HG02840 (cell line): Measurements from ENCODE around the gene CFAP221.

Source experiments
- ATAC-seq: cut with Tn5 transposase; IDR thresholded peaks from one replicate; pipeline ENCODE4 v1.9.1; 2021; ENCODE audit warnings: mild to moderate bottlenecking, moderate library complexity, moderate number of reproducible peaks; ENCODE audit not compliant: unreplicated experiment, low FRiP score

The CFAP221 gene

DNA sequence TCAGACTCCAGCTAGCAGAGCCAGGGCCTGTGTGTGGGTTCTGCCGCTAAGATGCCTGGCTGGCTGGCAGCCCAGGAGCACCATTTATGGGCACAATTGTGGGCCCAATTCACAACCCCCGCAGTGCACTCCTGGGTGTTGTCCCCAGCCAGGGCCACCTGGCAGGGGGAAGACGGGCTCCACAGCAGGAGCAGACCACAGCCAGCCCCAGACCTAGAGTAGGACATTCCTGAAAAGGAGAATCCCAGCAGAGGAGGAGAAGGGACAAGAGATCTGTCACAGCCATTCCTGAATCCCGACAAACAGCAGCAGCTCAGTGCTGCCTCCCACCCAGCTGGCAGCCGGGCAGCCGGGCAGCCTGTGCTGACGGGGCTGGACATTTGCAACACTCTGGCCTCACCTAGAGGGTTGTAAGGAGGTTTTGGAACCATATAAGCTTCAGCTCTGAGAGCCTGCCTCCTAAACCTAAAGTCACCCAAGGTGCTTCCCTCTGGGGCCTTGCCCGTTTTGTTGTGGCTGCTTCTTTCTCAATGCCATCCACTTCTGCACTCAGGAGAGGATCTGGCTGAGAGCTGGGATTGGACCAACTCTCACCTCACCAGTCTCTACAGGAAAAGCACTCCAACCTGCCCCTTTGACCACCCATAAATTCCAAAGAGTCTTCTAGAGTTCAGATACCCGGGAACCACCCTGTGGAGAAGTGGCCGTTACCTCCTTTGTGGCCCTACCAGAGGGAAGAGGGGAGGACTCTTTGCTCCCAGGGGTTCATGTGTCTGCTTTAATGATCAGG is 130.7 kb downstream of the CFAP221 start:
- ATAC-seq = no peak

DNA sequence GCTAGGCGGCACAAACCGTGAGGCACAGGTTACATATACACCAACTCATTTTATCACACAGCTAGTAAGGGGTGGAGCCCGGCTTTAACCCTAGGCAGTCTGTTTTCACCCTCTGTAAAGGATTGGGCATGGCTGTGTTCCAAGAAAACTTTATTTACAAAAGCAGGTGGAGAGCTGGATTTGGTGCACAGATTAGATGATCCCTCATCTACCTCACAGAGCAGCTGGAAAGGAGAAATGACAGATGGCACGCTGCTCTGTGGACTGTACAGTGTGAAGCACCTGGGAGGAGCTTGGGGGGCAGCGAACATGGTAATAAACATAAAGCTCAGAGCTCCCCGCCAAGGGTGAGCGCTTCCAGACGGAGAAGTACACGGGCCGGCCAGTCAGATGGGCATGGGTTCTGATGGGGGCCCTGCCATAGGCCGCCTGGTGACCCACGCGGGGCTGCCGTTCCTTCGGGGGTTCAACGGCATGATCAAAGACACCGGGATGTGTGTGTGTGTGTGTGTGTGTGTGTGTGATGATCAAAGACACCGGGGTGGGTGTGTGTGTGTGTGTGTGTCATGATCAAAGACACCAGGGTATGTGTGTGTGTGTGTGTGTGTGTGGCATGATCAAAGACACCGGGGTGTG is 133.9 kb downstream of the CFAP221 start:
- ATAC-seq = no peak

DNA sequence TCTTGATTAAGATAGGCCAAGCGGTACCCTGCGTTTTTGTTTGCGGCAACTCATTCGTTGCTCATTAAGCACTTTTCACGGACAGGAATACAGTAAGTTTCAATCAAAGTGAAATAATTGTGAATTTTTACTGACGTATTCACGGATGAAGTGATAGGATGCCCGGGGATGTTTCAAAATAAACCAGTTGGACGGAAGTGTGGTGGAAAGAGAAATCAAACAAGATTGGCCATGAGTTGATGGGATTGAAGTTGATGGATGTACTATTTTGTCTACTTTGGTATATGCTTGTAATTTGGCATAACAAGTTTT is 135.2 kb downstream of the CFAP221 start:
- ATAC-seq = no peak

DNA sequence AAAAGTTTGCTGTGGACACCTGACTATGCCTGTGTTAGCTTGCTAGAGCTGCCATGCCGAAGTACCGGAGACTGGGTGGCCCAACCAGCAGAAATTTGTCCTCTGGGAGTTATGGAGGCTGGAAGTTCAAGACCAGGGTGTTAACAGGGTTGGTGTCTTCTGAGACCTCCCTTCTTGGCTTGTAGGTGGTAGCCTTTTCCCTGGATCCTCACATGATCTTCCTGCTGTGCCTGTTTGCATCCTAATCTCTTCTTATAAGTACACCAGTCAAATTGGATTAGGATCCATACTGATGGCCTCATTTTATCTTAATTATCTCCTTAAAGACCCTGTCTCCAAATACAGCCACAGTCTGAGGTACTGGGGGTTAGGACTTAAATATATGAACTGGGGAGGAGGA is 135.6 kb downstream of the CFAP221 start:
- ATAC-seq = no peak

DNA sequence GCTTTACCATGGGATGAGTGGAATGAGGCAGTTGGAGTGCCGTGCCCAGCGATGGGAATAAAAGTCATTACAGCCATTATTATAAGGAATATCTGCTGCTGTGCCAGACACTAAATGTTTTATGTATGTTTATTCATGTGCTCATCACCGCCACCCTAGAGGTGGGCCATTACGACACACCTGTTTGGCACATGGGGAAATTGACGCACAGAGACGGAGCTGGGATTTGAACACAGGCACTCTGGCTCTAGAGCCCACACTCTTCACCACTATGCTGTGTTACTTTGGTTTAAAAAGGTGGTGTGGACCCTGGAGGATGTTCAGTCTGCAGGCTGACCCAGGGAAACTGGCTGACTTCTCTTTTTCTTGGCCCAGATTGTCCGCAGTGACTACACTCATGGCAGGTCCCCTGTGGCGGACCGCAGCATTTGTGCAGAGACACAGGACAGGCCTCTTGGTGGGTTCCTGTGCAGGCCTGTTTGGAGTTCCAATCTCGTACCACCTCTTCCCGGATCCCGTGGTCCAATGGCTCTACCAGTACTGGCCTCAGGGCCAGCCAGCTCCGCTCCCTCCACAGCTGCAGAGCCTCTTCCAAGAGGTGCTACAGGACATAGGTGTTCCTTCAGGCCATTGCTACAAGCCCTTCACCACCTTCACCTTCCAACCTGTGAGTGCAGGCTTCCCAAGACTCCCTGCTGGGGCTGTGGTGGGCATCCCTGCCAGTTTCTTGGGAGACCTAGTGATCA is 136.4 kb downstream of the CFAP221 start:
- no peak for ATAC-seq

DNA sequence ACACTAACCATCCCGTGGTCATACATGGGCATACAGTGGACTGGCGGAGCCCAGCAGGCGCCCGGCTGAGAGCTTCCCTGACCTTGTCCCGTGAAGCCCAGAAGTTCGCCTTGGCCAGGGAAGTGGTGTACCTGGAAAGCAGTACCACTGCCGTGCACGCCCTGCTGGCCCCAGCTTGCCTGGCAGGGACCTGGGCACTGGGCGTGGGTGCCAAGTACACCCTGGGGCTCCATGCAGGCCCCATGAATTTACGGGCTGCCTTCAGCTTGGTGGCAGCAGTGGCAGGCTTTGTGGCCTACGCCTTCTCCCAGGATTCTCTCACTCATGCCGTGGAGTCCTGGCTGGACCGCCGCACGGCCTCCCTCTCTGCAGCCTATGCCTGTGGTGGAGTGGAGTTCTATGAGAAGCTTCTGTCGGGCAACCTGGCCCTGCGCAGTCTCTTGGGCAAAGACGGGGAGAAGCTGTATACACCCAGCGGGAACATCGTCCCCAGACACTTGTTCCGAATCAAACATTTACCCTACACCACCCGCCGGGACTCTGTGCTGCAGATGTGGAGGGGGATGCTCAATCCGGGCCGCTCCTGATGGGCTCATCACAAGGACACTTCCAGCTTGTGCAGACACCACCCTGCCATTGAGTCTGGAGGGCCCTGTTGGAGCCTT is 137.1 kb downstream of the CFAP221 start:
- no peak for ATAC-seq

DNA sequence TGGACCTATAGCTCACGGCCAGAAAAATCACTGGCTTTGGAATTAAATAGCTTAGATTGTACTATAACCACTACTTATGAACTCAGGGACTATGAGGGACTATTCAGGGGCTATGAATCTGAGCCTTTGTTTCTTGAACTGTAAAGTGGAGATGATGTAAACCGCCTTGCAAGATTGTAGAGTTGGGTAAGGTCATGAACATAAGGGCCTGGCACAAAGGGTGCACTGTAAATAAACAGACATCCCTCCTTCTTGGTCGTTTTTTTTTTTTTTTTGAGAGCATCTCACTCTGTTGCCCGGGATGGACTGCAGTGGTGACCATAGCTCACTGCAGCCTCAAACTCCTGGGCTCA is 137.6 kb downstream of the CFAP221 start:
- no peak for ATAC-seq

DNA sequence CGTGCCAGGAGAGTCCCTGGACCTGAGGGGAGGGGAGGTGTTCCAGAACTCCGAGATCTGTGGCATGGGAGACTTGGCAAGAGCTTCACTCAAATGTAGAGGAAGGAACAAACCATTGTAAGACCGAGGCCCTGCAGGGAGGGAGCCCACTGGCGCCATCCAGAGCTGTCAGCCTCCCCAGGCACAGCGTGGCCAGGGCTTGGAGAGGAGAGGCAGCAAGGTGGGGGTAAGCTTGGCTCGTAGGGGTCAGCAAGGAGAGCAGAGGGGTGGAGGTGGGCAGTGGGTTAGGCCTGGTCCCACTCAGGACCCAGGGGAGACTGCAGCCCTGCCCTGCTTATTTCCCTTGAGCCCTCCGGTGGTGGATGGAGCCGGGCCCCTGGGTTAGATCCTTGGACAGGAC is 138.3 kb downstream of the CFAP221 start:
- ATAC-seq = no peak

DNA sequence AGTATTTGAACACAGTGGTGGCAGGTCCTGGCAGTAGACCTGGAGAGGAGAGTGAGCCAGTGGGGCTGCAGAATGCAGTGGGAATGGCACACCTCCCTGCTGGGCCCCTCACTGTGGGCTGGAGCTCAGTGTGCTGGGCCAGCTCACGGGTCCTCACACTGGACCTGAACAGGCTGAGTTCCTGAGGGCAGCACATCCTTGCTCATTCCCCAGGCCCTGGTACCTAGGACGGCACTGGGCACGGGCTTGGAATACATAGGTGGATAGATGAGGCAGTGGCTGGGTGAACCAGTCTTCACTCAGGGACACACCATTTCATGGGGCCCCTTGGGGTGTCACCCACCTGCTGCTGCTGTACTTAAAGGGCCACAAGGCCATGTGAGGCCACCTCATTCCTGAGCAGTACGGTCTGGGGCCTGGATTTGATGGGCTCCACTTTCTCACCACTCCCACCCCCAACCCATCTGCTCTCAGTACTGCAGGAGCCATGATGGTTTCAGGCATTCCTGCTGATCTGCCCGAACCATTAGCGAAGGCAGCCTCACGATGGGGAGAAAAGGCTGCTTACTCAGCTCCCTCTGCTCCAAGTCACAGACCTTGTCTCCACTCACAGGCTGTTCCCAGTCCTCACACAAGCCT is 138.9 kb downstream of the CFAP221 start:
- ATAC-seq = no peak

DNA sequence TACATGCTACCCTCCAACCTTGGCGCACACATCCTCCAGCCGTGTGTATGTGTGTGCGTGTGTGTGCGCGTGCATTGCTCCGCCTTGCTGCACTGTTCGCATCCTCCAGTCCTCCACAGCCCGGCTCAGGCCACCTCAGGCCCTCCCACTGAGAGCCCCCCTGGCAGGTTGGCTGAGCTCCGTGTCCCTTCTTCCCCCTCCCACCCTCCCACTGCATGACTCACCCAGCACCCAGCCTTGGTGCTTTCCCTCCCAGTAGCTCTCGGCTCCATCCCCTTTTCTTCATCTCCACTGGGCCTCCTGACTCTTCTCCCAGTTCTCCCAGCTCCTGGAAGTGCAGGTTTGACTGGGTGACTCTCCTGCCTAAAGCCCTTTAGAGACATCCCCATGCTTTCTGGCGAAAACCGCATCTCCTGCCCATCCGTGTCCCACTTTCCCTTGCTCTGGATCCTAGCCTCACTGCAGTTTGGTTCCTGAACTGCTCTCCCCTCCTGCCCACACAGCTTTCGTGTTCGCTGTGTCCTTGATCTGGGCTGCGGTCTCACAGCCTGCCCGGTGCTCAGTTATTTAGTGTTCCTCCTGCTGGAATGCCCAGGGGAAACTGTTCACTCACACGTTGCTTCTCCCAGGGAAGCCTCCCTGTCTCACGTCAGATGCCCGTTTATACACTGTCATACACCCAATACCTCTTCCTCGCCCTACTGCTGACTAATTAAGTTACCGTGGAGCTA is 139.6 kb downstream of the CFAP221 start:
- no peak for ATAC-seq

DNA sequence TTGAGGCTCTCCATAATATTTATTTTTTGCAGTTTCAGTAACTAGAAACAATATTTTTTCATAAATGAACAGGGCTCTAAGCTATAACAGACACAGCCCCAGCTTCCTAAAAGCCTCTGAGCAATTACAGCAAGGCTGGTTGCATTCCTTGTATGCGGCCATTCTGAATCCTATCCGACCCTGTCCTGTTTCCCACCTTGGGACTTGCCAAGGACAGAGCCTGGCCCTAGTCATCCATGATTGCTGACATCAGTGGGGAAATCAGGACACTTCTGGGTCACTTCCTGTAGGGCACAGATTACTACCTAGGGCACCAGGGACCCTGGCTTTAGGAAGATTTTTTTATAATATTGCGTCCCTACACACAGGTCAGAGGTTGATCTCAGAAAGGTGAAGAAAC is 140.3 kb downstream of the CFAP221 start:
- ATAC-seq = no peak

DNA sequence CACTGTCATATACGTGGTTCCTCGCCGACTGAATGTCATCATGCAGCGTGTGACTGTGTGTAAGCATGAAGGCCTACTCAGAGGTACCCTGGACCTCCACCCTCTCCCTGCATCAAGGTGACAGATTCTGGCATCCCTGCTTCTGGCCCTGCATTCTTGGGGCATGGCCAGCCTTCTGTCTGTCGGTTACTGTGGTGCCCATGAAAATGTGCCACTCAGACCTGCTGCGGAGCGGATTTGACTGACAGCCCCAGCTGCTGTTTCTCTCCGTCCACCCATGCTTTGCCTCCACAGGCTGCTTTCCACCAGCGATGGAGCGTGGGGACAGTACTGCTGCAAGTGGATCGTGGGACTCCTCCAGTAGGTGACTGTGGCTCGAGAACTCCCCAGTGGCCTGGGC is 144.4 kb downstream of the CFAP221 start:
- ATAC-seq = no peak

DNA sequence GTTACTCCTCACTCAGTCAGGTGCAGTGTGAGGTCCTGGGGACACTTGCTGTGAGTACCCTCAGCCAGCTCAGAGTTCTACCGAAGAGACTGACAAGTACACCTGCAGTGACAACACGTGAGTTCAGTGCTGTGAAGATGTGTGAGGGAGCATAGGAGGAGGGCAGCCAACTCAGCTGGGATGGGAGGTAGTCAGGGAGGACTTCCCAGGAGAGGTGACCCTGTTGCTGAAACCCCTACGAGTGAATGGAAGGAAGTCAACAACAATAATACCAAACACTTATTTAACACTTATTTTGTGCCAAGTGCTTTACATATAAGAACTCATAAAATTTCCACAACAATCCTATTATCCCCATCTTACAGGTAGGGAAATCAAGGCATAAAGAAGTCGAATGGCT is 145.0 kb downstream of the CFAP221 start:
- no peak for ATAC-seq

DNA sequence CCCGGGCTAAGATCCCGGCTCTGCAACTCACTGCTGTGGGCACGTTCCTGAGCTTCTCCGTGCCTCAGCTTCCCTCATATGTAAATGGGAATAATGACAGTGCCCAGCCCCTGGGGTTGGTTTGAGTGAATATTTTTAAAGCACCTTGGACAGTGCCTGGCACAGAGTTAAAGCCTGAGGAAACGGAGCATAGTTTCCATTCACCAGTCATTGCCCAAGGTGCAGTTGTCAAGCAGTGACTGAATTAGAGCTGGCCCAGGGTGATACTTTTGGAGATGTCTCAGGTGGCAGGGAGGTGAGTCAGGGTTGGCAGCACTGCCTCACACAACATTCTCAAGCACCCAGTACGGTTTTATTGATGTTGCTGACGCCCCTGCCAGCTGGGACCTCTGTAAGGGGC is 146.9 kb downstream of the CFAP221 start:
- ATAC-seq = no peak

DNA sequence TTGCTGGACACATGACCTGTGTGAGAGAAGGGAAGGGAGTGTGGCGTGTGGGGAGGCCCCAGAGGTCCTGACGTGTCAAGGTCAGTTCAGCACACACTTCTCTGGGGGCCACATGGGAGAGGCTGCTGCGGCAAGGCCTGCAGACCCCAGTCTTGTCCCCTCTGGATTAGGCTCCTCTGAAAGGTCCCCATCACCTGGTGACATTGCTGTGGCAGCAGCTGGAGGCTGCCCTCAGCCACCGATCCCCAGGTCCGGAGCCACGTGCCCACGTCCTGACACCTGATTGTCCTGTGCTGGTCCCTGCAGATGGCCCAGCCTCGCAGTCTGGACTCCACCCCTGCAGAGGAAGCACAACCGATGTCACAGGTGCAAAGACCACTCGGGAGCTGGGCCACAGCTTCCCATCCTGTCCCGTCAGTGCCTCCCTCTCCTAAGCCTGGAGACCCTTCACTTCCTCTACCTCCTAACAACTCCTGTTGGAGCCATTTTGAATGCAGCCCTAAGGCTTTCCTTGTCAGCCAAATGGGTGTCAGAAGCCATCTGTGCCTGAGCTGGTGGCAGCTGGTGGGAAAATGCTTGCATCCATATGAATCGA is 147.5 kb downstream of the CFAP221 start:
- no peak for ATAC-seq

DNA sequence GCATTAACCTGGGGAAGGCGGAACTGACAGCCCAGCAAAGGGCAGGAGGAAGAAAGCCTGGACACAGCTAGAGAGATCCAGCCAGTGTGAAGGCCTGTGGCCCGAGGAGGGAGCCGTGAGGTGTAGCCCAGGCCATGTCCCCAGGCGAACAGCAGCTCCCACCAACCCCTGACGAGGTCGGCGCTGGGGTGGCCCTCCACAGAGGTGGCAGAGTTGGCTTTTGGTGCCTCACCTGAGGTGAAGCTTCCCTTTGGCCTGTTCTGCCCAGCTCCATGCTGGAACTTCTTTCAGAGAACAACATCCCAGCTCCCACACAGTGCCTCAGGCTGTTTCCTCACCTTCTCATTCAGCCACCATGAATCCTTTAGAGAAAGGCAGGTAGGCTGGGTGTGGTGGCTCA is 148.1 kb downstream of the CFAP221 start:
- ATAC-seq = no peak

DNA sequence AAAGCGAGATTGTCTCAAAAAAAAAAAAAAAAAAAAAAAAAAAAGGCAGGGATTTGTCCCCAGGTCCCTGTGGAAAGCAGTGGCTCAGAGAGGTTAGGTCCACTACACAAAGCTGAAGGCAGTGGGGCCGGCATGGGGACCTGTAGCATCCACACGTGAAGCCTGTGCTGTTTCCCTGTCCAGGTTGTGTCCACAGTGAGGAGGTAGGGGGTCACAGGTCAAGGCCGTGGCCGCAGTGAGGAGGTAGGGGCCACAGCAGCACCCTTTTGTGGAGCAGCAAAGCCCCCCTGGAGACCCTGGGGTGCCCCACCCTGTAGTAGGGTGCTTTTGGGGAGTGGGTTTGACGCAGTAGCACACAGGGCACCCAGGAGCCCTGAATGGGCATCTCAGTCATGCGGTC is 148.7 kb downstream of the CFAP221 start:
- no peak for ATAC-seq

DNA sequence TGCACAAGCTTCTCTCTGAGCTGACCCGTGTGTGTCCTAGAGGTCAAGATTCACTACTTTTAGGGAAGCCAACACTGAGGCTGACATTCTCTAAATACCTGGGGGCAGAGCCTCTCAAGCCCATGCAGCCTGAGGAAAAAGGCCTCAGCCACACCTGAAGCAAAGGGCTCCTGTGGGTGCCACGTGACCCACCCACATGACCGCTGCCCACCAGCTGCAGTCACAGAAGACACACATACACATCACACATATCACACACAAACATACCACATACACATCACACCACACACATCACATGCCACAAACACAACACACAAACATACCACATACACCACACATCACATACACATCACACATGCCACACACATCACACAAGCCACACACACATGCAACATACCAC is 149.3 kb downstream of the CFAP221 start:
- no peak for ATAC-seq

DNA sequence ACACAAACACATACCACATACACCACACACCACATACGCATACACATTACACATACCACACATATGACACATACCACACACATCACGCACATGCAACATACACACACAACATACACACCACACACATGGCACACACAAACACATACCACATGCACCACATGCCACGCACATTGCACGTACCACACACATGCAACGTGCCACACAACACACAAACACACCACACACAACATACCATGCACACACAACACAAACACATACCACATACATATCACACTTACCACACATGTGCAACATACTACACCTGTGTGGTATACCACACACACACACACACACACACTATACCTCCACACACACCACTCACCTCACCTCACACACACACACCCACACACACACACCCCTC is 149.7 kb downstream of the CFAP221 start:
- no peak for ATAC-seq

DNA sequence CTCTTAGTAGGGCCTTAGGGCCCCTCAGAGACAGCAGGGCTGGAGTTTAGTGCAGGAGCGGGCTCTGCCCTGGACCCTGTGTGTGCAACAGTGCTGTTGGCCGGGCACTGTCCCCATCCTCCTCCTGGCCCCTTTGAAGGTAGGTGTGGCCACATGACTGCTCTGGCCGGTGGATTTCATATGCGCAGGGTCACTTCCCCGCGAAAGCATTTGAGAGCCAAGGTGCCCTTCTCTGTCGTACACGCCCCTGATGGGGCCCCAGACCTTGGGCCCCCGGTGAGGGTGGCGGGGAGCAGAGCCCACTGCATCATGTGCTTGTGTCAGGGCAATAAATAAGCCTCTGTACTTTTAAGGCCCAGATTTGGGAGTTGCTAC is 150.2 kb downstream of the CFAP221 start:
- ATAC-seq = no peak
